ENCODE results near the gene KNTC1.
"Not testable (repeated sequence)": the region's sequence is repeated elsewhere in the genome, so short reads cannot be mapped to it uniquely, and the experiment has no call there.

Gene KNTC1

GRCh38 chr12:122526683-122527477 lies at the start of gene KNTC1, which contains the start of gene RSRC2:
Gene KNTC1 (plus strand): TSS chr12:122527249. CDS start chr12:122530064, 2,815 bp downstream.
Gene RSRC2 (minus strand): TSS chr12:122526936. CDS start chr12:122526853, 83 bp downstream.
- DNase-seq, result peak; percentile 99

- DNase-seq, result no peak
These were observed 46.3 kb upstream of the KNTC1 start for GRCh38 chr12:122480753-122481152.

GRCh38 chr12:122481861-122482260 lies 45.2 kb upstream of the KNTC1 start:
- no peak for DNase-seq

- DNase-seq, result no peak
These were observed 43.1 kb upstream of the KNTC1 start for GRCh38 chr12:122483969-122484368.

GRCh38 chr12:122484385-122484784 lies 42.7 kb upstream of the KNTC1 start:
- not testable (repeated sequence) for DNase-seq

GRCh38 chr12:122486360-122486759 lies 40.7 kb upstream of the KNTC1 start:
- DNase-seq, result not testable (repeated sequence)

- no peak for DNase-seq
These were observed 40.1 kb upstream of the KNTC1 start for GRCh38 chr12:122486805-122487426.

GRCh38 chr12:122487807-122488206 lies 39.2 kb upstream of the KNTC1 start:
- DNase-seq, result not testable (repeated sequence)

GRCh38 chr12:122489038-122489437 lies 38.0 kb upstream of the KNTC1 start:
- no peak for DNase-seq

GRCh38 chr12:122491991-122492390 lies 35.1 kb upstream of the KNTC1 start:
- no peak for DNase-seq

- DNase-seq, result not testable (repeated sequence)
These were observed 33.8 kb upstream of the KNTC1 start for GRCh38 chr12:122493222-122493621.

- DNase-seq, result no peak
These were observed 31.8 kb upstream of the KNTC1 start for GRCh38 chr12:122495258-122495657.

- peak; percentile 36 for DNase-seq
These were observed 26.9 kb upstream of the KNTC1 start for GRCh38 chr12:122499991-122500684.

GRCh38 chr12:122500685-122501488 lies 26.2 kb upstream of the KNTC1 start, which contains the start of gene ZCCHC8:
Gene ZCCHC8 (minus strand): TSS chr12:122500932. CDS start chr12:122500840, 92 bp downstream.
- peak; percentile 96 for DNase-seq

GRCh38 chr12:122501489-122501989 lies 25.5 kb upstream of the KNTC1 start:
- no peak for DNase-seq

- no peak for DNase-seq
These were observed 23.8 kb upstream of the KNTC1 start for GRCh38 chr12:122503147-122503751.

GRCh38 chr12:122503783-122504590 lies 23.1 kb upstream of the KNTC1 start:
- DNase-seq, result no peak

- no peak for DNase-seq
These were observed 21.5 kb upstream of the KNTC1 start for GRCh38 chr12:122505419-122506051.

GRCh38 chr12:122506393-122506938 lies 20.6 kb upstream of the KNTC1 start:
- no peak for DNase-seq

GRCh38 chr12:122508163-122508562 lies 18.9 kb upstream of the KNTC1 start:
- DNase-seq, result no peak

All from CD4-positive, alpha-beta T cell treated with Interferon gamma for 1 hour (primary cell).